Measurements from ENCODE around the gene IL20RB. TPM values are rescaled to one million over a fixed set of nuclear protein-coding genes. Genes with fewer than 3 reads are reported as not detected.
"Not testable (repeated sequence)": the region's sequence is repeated elsewhere in the genome, so short reads cannot be mapped to it uniquely, and the experiment has no call there.

IL20RB gene
- total RNA-seq, 2 experiments from 2014 or later: 1.3 to 1.9 TPM

GRCh38 chr3:136982520-136983138 is 24.8 kb downstream of the IL20RB start:
- POLR2A ChIA-PET: no interaction called here
- ATAC-seq (ENCODE audit: low read depth): no peak
- no peak overlapping the region for H3K27ac Mint-ChIP-seq

GRCh38 chr3:136984837-136985236 is 27.1 kb downstream of the IL20RB start:
- Mint-ChIP-seq H3K9me3 (no peaks in the 10 kb centered on the region), H3K36me3 (no peaks in the 10 kb centered on the region), H3K27ac (no peak overlapping the region), H3K4me1 (no peaks in the 10 kb centered on the region), H3K4me3 (no peak overlapping the region), H3K27me3 (no peaks in the 10 kb centered on the region)
- ATAC-seq (ENCODE audit: low read depth) (no peak), DNase-seq (no peak)
- POLR2A ChIA-PET: no interaction called here

More at GRCh38 chr3:136982520-136983138, 24.8 kb downstream of the IL20RB start:
- Mint-ChIP-seq H3K36me3 (no peaks in the 10 kb centered on the region), H3K4me1 (no peaks in the 10 kb centered on the region), H3K27me3 (no peaks in the 10 kb centered on the region), H3K9me3 (no peaks in the 10 kb centered on the region), H3K4me3 (no peak overlapping the region)
- no peak for DNase-seq

DNA sequence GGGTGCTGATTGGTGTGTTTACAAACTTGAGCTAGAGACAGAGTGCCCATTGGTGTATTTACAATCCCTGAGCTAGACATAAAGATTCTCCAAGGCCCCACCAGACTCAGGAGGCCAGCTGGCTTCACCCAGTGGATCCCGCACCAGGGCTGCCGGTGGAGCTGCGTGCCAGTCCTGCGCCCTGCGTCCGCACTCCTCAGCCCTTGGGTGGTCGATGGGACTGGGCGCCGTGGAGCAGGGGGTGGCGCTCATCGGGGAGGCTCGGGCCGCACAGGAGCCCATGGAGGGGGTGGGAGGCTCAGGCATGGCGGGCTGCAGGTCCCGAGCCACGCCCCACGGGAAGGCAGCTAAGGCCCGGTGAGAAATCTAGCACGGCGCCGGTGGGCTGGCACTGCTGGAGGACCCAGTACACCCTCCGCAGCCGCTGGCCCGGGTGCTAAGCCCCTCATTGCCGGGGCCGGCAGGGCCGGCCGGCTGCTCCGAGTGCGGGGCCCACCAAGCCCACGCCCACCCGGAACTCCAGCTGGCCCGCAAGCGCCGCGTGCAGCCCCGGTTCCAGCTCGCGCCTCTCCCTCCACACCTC is 29.7 kb downstream of the IL20RB start:
- POLR2A ChIA-PET; H3K27me3 Mint-ChIP-seq; H3K4me3 Mint-ChIP-seq; DNase-seq; ATAC-seq (ENCODE audit: low read depth); H3K4me1 Mint-ChIP-seq; H3K36me3 Mint-ChIP-seq; H3K9me3 Mint-ChIP-seq; H3K27ac Mint-ChIP-seq: not testable (repeated sequence)

GRCh38 chr3:136988651-136989050 is 30.9 kb downstream of the IL20RB start:
- Mint-ChIP-seq H3K9me3 (no peaks in the 10 kb centered on the region), H3K27me3 (no peaks in the 10 kb centered on the region), H3K36me3 (no peaks in the 10 kb centered on the region), H3K27ac (no peak overlapping the region), H3K4me1 (no peaks in the 10 kb centered on the region), H3K4me3 (no peak overlapping the region)
- POLR2A ChIA-PET: no interaction called here
- no peak for DNase-seq
- no peak for ATAC-seq (ENCODE audit: low read depth)

DNA sequence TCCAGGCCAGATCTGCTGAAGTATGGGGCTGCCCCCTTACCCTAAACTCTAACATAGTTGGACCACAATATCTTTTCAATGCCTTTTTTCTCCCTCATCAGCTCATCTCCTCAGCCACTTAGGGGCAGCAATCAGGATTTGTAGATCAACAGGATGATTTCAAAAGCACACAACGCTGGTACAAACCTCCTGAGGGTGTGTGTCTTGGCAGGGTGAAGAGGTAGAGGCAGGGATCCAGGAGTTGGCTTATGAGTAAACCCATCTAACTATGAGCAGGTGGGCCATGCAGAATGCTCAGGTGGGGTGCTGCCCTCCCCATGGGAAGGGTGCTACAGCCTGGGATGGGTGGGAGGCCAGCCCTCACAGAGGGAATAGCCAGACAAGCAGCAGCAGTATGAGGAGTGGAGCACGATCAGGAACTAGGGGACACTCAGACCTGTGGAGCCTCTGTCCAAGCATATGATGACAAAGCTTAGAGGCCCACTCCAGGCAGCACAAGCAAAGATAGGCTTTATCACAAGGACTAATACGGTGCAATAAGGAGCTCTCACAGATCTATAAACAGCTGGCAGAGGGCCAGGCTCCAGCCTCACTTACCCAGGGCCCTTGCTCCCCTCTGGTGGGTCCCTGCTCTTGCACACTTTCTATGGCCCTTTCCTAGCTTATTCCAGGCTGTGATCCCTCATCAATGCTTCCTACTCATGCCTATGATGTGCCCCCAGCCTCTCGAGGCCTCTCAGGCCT is 32.2 kb downstream of the IL20RB start:
- Mint-ChIP-seq H3K36me3 (no peaks in the 10 kb centered on the region), H3K27ac (no peak overlapping the region), H3K27me3 (no peaks in the 10 kb centered on the region), H3K4me1 (no peaks in the 10 kb centered on the region), H3K9me3 (no peaks in the 10 kb centered on the region), H3K4me3 (no peak overlapping the region)
- ATAC-seq (ENCODE audit: low read depth) (no peak), DNase-seq (no peak)
- POLR2A ChIA-PET: no interaction called here

DNA sequence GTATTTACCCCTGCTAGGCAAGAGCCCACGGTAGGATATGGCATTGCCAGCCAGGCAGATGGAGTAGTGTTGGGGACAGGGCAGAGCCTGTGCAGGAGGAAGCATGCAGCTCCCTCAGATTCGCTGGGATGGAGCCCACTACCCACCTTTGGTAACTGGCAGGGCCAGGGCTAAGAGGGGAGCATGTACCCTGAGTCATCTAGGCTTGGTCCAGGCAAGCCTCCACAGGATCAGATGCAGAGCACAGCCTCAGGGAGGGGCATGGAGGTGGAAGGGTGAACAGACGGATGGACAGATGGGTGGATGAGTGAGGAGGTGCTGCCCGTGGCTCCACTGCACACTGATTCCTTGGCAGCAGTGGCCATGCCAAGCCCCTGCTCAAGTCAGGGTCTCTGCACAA is 33.0 kb downstream of the IL20RB start:
- H3K4me1 Mint-ChIP-seq: no peaks in the 10 kb centered on the region
- no peaks in the 10 kb centered on the region for H3K36me3 Mint-ChIP-seq
- H3K4me3 Mint-ChIP-seq: no peak overlapping the region
- no peaks in the 10 kb centered on the region for H3K27me3 Mint-ChIP-seq
- DNase-seq: no peak
- H3K27ac Mint-ChIP-seq: no peak overlapping the region
- POLR2A ChIA-PET: no interaction called here
- no peaks in the 10 kb centered on the region for H3K9me3 Mint-ChIP-seq
- ATAC-seq (ENCODE audit: low read depth): no peak

- Mint-ChIP-seq H3K4me1 (no peaks in the 10 kb centered on the region), H3K9me3 (no peaks in the 10 kb centered on the region), H3K27me3 (no peaks in the 10 kb centered on the region), H3K27ac (no peak overlapping the region), H3K4me3 (no peak overlapping the region), H3K36me3 (no peaks in the 10 kb centered on the region)
- POLR2A ChIA-PET: no interaction called here
- ATAC-seq (ENCODE audit: low read depth): no peak
- no peak for DNase-seq
Measured at GRCh38 chr3:136992115-136992514, 34.3 kb downstream of the IL20RB start.

GRCh38 chr3:136994772-136995516 is 37.2 kb downstream of the IL20RB start:
- no peak overlapping the region for H3K27ac Mint-ChIP-seq
- no peaks in the 10 kb centered on the region for H3K27me3 Mint-ChIP-seq
- no peak for ATAC-seq (ENCODE audit: low read depth)
- H3K36me3 Mint-ChIP-seq: no peaks in the 10 kb centered on the region
- no peak overlapping the region for H3K4me3 Mint-ChIP-seq
- POLR2A ChIA-PET: no interaction called here
- no peaks in the 10 kb centered on the region for H3K9me3 Mint-ChIP-seq
- DNase-seq: no peak
- H3K4me1 Mint-ChIP-seq: no peaks in the 10 kb centered on the region

- POLR2A ChIA-PET: no interaction called here
- ATAC-seq (ENCODE audit: low read depth): no peak
- H3K27ac Mint-ChIP-seq: no peak overlapping the region
- no peaks in the 10 kb centered on the region for H3K27me3 Mint-ChIP-seq
- no peaks in the 10 kb centered on the region for H3K4me1 Mint-ChIP-seq
- no peaks in the 10 kb centered on the region for H3K36me3 Mint-ChIP-seq
- no peak overlapping the region for H3K4me3 Mint-ChIP-seq
- DNase-seq: no peak
- no peaks in the 10 kb centered on the region for H3K9me3 Mint-ChIP-seq
Measured at GRCh38 chr3:136995652-136996051, 37.9 kb downstream of the IL20RB start.

GRCh38 chr3:137000039-137000438 is 42.3 kb downstream of the IL20RB start:
- no peak for DNase-seq
- no peak overlapping the region for H3K4me3 Mint-ChIP-seq
- no peak for ATAC-seq (ENCODE audit: low read depth)

DNA sequence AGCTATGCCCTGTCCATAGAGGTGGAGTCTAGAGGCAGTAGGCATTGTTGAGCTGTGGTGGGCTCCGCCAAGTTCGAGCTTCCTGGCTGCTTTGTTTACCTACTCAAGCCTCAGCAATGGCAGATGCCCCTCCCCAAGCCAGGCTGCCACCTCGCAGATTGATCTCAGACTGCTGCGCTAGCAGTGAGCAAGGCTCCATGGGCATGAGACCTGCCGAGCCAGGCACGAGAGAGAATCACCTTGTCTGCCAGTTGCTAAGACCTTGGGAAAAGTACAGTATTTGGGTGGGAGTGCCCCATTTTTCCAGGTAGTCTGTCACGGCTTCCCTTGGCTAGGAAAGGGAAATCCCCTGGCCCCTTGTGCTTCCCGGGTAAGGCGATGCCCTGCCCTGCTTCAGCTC is 49.6 kb downstream of the IL20RB start:
- DNase-seq; H3K4me1 Mint-ChIP-seq; ATAC-seq (ENCODE audit: low read depth); POLR2A ChIA-PET; H3K36me3 Mint-ChIP-seq; H3K27me3 Mint-ChIP-seq; H3K4me3 Mint-ChIP-seq; H3K9me3 Mint-ChIP-seq; H3K27ac Mint-ChIP-seq: not testable (repeated sequence)

More at GRCh38 chr3:137000039-137000438, 42.3 kb downstream of the IL20RB start:
- H3K4me1 Mint-ChIP-seq: no peaks in the 10 kb centered on the region
- peaks cover 4% of the 10 kb centered on the region for H3K27me3 Mint-ChIP-seq
- peaks cover 4% of the 10 kb centered on the region for H3K36me3 Mint-ChIP-seq
- POLR2A ChIA-PET: no interaction called here
- no peaks in the 10 kb centered on the region for H3K9me3 Mint-ChIP-seq
- no peak overlapping the region for H3K27ac Mint-ChIP-seq

DNA sequence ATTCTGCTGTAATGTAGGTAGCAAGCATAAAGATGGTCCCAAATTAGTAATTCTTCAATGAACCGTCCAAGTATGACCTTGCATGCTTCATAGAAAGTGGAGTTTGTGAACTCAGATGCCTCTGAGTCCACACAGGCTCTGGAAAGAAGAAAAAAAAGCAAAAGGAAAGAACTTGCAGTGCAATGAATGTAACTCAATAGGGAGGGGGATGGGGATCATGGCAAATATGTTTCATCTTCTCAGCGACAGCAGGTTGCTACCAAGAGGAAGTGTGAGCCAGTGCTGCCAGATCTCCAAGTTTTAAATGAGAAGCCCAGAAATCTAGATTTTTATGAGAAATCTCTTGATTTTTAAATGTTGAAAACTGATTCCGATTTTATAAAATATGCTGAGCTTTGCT is 50.3 kb downstream of the IL20RB start:
- Mint-ChIP-seq H3K9me3 (no peaks in the 10 kb centered on the region), H3K27me3 (peaks cover 4% of the 10 kb centered on the region), H3K36me3 (no peaks in the 10 kb centered on the region)

DNA sequence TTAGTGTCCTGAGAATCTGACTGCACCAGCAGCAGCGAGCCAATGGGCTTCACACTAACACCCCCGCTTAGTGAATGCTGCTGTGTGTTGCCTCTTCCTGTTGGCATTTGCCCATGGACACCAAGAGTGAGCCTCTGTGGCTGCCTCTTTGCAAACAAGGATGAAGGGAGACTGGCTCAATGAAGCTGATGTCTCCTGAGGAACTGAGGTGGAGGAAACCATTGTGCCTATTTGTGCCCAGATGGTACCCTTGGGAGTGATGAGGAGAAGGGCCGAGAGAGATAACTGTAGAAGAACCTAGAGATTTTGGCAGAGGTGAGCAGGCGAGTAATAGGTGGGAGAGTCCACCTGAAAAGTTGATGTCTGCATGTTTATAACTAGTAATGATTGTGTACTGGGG is 51.2 kb downstream of the IL20RB start:
- Mint-ChIP-seq H3K36me3 (no peaks in the 10 kb centered on the region), H3K9me3 (no peaks in the 10 kb centered on the region), H3K4me3 (no peak overlapping the region), H3K4me1 (peaks cover 5% of the 10 kb centered on the region), H3K27ac (no peak overlapping the region), H3K27me3 (peaks cover 4% of the 10 kb centered on the region)
- DNase-seq (no peak), ATAC-seq (ENCODE audit: low read depth) (no peak)
- POLR2A ChIA-PET: no interaction called here

More for the DNA sequence above, 50.3 kb downstream of the IL20RB start:
- Mint-ChIP-seq H3K27ac (no peak overlapping the region), H3K4me3 (no peak overlapping the region), H3K4me1 (peaks cover 3% of the 10 kb centered on the region)
- ATAC-seq (ENCODE audit: low read depth): no peak
- DNase-seq: no peak
- POLR2A ChIA-PET: no interaction called here

GRCh38 chr3:137010137-137010536 is 52.4 kb downstream of the IL20RB start:
- Mint-ChIP-seq H3K4me1 (peaks cover 7% of the 10 kb centered on the region), H3K27me3 (no peaks in the 10 kb centered on the region), H3K9me3 (no peaks in the 10 kb centered on the region), H3K27ac (no peak overlapping the region), H3K36me3 (no peaks in the 10 kb centered on the region), H3K4me3 (no peak overlapping the region)
- ATAC-seq (ENCODE audit: low read depth) (no peak), DNase-seq (no peak)
- POLR2A ChIA-PET: no interaction called here

Data from activated naive CD8-positive, alpha-beta T cell treated with anti-CD3 and anti-CD28 coated beads, Interleukin-2, amount 10 ng/mL, durations not matched to agents 7 days and 5 days (primary cell).